Stimulated activated naive B cell treated with anti-CD40 and anti-IgM and Interleukin-4, amounts not matched to agents 10 μg/mL and 1 μg/mL and 100 μg/mL, for 72 hours (primary cell): ENCODE results near the gene PLK1.

Source experiments
- ATAC-seq, 2 donors: fragments of 150-1000 bp; cut with Tn5 transposase; replicated peaks; 2 replicates each; pipeline ENCODE4 v1.10.0; 2021; ENCODE audit warnings: moderate library complexity in 1 of 2
- DNase-seq: peaks from one replicate; pipeline ENCODE4 v3.0.0; 2021
- H3K27ac Mint-ChIP-seq: one replicate; pipeline ENCODE4 v1.8.0; 2022; ENCODE audit warnings: mild to moderate bottlenecking, mixed read lengths
- H3K27me3 Mint-ChIP-seq, 2 donors: one replicate each; pipeline ENCODE4 v1.8.0; 2022; ENCODE audit warnings: mixed read lengths in 2 of 2
- H3K36me3 Mint-ChIP-seq, 2 donors: one replicate each; pipeline ENCODE4 v1.8.0; 2022; ENCODE audit warnings: mixed read lengths in 2 of 2, mild to moderate bottlenecking in 1 of 2
- H3K4me1 Mint-ChIP-seq, 2 donors: one replicate each; pipeline ENCODE4 v1.8.0; 2022; ENCODE audit warnings: mixed read lengths in 2 of 2, mild to moderate bottlenecking in 1 of 2
- H3K4me3 Mint-ChIP-seq, 2 donors: one replicate each; pipeline ENCODE4 v1.8.0; 2022; ENCODE audit warnings: mild to moderate bottlenecking in 2 of 2, mixed read lengths in 2 of 2, moderate library complexity in 1 of 2
- H3K9me3 Mint-ChIP-seq, 2 donors: one replicate each; pipeline ENCODE4 v1.8.0; 2022; ENCODE audit warnings: mixed read lengths in 2 of 2, mild to moderate bottlenecking in 1 of 2

Gene PLK1

DNA sequence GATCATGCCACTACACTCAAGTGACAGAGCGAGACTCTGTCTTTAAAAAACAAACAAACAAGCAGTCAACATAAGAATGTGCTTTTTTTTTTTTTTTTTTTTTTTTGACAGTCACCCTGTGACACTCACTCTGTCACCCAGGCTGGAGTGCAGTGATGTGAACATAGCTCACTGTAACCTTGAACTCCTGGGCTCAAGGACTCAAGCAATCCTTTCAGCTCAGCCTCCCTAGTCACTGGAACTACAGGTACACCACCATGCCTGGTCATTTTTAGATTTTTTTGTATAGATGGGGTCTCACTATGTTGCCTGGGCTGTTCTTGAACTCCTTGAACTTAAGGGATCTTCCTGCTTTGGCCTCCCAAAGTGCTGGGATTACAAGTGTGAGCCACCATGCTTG lies 60.8 kb downstream of the PLK1 start:
- Mint-ChIP-seq H3K27me3 (peaks cover 28 to 33% of the 10 kb centered on the region in 2 donors), H3K36me3 (peaks cover 0 to 3% of the 10 kb centered on the region in 2 donors), H3K27ac (no peak overlapping the region), H3K4me3 (no peak overlapping the region), H3K9me3 (peaks cover 2 to 3% of the 10 kb centered on the region in 2 donors), H3K4me1 (peaks cover 6 to 7% of the 10 kb centered on the region in 2 donors)
- DNase-seq (no peak), ATAC-seq (no peak)
